OCI-LY1 (cell line): ENCODE data around the gene GSK3A.

Experiments used
- H2AFZ ChIP-seq: fragments of 200-600 bp; sonication (generic), shearing (Covaris generic); 2 replicates; pipeline ENCODE4 v1.6.0; 2014; ENCODE audit warnings: antibody characterized with exemption, mild to moderate bottlenecking, low read length
- H3F3A ChIP-seq: fragments of 200-600 bp; sonication (generic), shearing (Covaris generic); 2 replicates; pipeline ENCODE4 v1.6.0; 2014; ENCODE audit warnings: mild to moderate bottlenecking, antibody characterized with exemption, low read length, moderate library complexity; ENCODE audit not compliant: insufficient read depth
- H3K27ac ChIP-seq: fragments of 200-600 bp; sonication (generic); 2 replicates; pipeline ENCODE4 v1.5.1; 2014; ENCODE audit warnings: low read length, mixed run types, mild to moderate bottlenecking, low read depth; ENCODE audit not compliant: poor library complexity, severe bottlenecking
- H3K27me3 ChIP-seq: fragments of 200-600 bp; sonication (generic); 2 replicates; pipeline ENCODE4 v1.6.0; 2014; ENCODE audit warnings: antibody characterized with exemption, mild to moderate bottlenecking, low read length, moderate library complexity; ENCODE audit not compliant: insufficient read depth
- H3K36me3 ChIP-seq: fragments of 200-600 bp; sonication (generic); 2 replicates; pipeline ENCODE4 v1.6.1; 2014; ENCODE audit warnings: mild to moderate bottlenecking, antibody characterized with exemption, low read length, moderate library complexity, mixed read lengths; ENCODE audit not compliant: insufficient read depth
- H3K4me1 ChIP-seq: fragments of 200-600 bp; sonication (generic); 2 replicates; pipeline ENCODE4 v1.5.1; 2014; ENCODE audit warnings: mild to moderate bottlenecking, low read length, moderate library complexity; ENCODE audit not compliant: insufficient read depth, severe bottlenecking
- H3K4me2 ChIP-seq: fragments of 200-600 bp; sonication (generic), shearing (Covaris generic); 2 replicates; pipeline ENCODE4 v1.6.1; 2014; ENCODE audit warnings: low read length
- H3K4me3 ChIP-seq: fragments of 200-600 bp; sonication (generic); 2 replicates; pipeline ENCODE4 v1.5.1; 2014; ENCODE audit warnings: low read length, low read depth, mild to moderate bottlenecking, mixed read lengths; ENCODE audit not compliant: poor library complexity, severe bottlenecking
- H3K79me2 ChIP-seq: fragments of 200-600 bp; shearing (Covaris generic); 2 replicates; pipeline ENCODE4 v1.6.1; 2016; ENCODE audit warnings: mixed run types, low read length, mixed read lengths; ENCODE audit not compliant: insufficient read depth
- H3K9ac ChIP-seq: fragments of 200-600 bp; sonication (generic), shearing (Covaris generic); 2 replicates; pipeline ENCODE4 v1.6.1; 2014; ENCODE audit warnings: mild to moderate bottlenecking, low read length, mixed read lengths
- H3K9me2 ChIP-seq: fragments of 200-600 bp; sonication (generic), shearing (Covaris generic); 2 replicates; pipeline ENCODE4 v1.6.1; 2014; ENCODE audit warnings: low read depth, mild to moderate bottlenecking, low read length, mixed read lengths
- H3K9me3 ChIP-seq: fragments of 200-600 bp; shearing (Covaris generic); 2 replicates; pipeline ENCODE4 v1.6.1; 2014; ENCODE audit warnings: low read length, mixed read lengths
- H4K20me1 ChIP-seq: fragments of 200-600 bp; sonication (generic), shearing (Covaris generic); 2 replicates; pipeline ENCODE4 v1.6.0; 2016; ENCODE audit warnings: mild to moderate bottlenecking, low read length; ENCODE audit not compliant: insufficient read depth
- EZH2 ChIP-seq: fragments of 200-600 bp; sonication (generic), shearing (Covaris generic); IDR thresholded peaks from 2 replicates; pipeline ENCODE4 v1.8.0; 2017; ENCODE audit warnings: borderline replicate concordance, mixed run types, mild to moderate bottlenecking, antibody characterized with exemption, low read length, moderate library complexity, mixed read lengths
- TF ChIP-seq, protein P1 (sequence below): fragments of 200-600 bp; sonication (generic), shearing (Covaris generic); IDR thresholded peaks from 2 replicates; pipeline ENCODE4 v1.5.1; 2017; ENCODE audit warnings: mild to moderate bottlenecking, antibody characterized with exemption, low read length, moderate library complexity, mixed read lengths

Gene GSK3A

DNA sequence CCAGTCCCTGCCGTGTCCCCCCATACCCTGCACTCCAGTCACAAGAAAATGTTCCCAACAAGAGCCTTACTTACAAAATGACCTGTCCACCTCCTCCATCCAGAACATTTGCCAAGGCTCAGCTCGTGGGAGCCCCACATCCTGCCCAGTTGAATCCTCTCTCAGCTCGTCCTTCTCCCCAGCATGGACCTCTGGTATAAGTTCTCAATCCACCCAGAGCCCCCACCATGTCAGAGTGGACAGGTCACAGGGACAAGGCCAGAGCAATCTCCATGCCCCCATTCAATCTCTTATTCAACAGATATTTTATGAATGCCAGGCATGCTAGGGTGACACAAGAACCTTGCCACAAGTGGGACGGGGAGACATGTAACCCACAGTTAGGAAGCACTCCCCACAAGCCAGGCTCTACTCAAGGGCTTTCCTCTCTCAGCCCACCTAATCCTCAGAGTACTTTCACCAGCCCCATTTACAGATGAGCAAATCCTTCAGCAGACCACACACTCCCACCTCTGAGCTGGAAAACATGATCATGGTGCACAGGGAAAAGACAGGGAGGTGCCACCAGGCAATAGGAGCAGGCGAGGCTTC is 40.0 kb downstream of the GSK3A start:
- Histone ChIP-seq H3K4me2 (no peak overlapping the region), H3K36me3 (peaks cover 89% of the 10 kb centered on the region), H2AFZ (no peak overlapping the region), H3K9me3 (no peaks in the 10 kb centered on the region), H3K27me3 (no peaks in the 10 kb centered on the region), H3K27ac (no peak overlapping the region), H3K9me2 (no peaks in the 10 kb centered on the region), H3F3A (no peaks in the 10 kb centered on the region), H4K20me1 (no peaks in the 10 kb centered on the region), H3K79me2 (no peaks in the 10 kb centered on the region), H3K4me1 (peaks cover 24% of the 10 kb centered on the region), H3K9ac (no peak overlapping the region), H3K4me3 (no peak overlapping the region)
- no peak for TF ChIP-seq EZH2
- TF ChIP-seq, protein P1, sequence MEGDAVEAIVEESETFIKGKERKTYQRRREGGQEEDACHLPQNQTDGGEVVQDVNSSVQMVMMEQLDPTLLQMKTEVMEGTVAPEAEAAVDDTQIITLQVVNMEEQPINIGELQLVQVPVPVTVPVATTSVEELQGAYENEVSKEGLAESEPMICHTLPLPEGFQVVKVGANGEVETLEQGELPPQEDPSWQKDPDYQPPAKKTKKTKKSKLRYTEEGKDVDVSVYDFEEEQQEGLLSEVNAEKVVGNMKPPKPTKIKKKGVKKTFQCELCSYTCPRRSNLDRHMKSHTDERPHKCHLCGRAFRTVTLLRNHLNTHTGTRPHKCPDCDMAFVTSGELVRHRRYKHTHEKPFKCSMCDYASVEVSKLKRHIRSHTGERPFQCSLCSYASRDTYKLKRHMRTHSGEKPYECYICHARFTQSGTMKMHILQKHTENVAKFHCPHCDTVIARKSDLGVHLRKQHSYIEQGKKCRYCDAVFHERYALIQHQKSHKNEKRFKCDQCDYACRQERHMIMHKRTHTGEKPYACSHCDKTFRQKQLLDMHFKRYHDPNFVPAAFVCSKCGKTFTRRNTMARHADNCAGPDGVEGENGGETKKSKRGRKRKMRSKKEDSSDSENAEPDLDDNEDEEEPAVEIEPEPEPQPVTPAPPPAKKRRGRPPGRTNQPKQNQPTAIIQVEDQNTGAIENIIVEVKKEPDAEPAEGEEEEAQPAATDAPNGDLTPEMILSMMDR, result no peak

DNA sequence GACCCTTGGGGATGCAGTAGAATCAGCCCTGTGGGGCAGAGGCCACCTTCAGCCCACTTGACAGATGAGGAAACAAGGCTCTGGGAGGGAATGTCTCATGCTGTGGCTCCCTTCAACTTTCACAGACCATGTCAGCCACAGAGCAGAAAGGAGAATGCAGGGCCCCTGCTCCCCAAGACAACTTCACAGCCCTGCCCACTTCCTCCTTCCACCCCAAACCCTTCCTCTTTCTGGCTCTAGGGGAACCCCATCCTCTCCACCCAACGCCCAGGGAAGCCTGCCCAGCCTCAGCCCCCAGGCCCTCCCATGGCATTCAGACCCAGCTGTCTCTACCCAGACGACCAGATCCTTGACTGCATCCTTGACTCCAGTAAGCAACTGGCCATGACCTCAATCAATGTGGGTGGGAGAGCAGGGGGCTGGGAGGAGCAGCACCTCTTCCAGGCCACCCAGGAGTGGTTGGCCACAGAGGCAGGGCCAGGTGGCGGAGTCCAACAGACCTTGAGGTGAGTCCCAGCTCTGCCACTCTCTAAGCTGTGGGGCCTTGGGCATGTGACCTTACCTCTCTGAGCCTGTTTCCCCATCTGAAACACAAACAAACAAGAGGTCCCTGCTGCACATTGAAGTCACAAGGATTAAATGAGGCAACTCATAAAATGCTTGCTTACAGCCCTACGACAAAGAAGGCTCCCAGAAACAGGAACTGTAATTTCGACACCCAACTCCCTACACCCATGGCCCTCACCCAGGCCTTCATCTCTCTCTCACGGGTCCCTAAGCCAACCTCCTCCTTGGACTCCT is 40.7 kb downstream of the GSK3A start:
- H3K36me3 ChIP-seq, result peaks cover 92% of the 10 kb centered on the region
- H3K27ac ChIP-seq, result no peak overlapping the region
- H3K9me3 ChIP-seq, result no peaks in the 10 kb centered on the region
- no peaks in the 10 kb centered on the region for H3K27me3 ChIP-seq
- no peak overlapping the region for H3K4me3 ChIP-seq
- no peaks in the 10 kb centered on the region for H4K20me1 ChIP-seq
- H3K4me1 ChIP-seq, result peaks cover 24% of the 10 kb centered on the region
- H3K9ac ChIP-seq, result no peak overlapping the region
- no peak overlapping the region for H3K4me2 ChIP-seq
- H3K79me2 ChIP-seq, result no peaks in the 10 kb centered on the region
- H3F3A ChIP-seq, result no peaks in the 10 kb centered on the region
- H2AFZ ChIP-seq, result no peak overlapping the region
- H3K9me2 ChIP-seq, result no peaks in the 10 kb centered on the region
- TF ChIP-seq, protein P1, result no peak
- no peak for TF ChIP-seq EZH2

DNA sequence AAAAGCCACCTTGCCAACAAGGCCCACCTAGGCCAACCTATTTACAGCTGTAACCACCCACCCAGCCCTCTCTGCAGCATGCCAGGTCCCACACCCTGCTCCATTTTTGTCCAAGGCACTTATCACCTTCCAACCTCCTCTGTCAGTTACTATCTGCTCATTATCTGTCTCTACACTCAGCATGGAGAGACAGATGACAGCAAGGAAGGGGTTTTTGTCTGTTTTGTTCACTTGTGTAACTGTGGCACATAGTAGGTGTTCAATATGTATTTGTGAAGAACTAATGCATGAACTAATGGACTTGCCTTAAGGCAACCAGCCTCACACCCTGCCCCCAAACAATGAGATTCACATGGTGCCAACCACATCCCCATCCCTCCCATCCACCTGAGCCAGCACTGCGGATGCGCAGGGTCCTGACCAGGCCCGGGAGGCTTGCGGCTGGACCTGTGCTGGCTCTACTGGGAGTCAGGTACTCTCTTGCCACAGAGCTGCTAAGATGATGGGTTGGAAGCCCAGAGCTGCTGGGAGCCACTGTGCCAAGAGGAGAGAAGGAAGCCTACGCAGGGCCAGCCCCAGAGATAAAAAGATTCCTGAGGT is 42.2 kb downstream of the GSK3A start:
- no peaks in the 10 kb centered on the region for H3K79me2 ChIP-seq
- H3K4me2 ChIP-seq, result no peak overlapping the region
- peaks cover 24% of the 10 kb centered on the region for H3K4me1 ChIP-seq
- no peaks in the 10 kb centered on the region for H3F3A ChIP-seq
- no peaks in the 10 kb centered on the region for H3K27me3 ChIP-seq
- H3K9me2 ChIP-seq, result no peaks in the 10 kb centered on the region
- H3K4me3 ChIP-seq, result no peak overlapping the region
- TF ChIP-seq, protein P1, result no peak
- TF ChIP-seq EZH2, result no peak
- H2AFZ ChIP-seq, result no peak overlapping the region
- no peak overlapping the region for H3K27ac ChIP-seq
- H3K9me3 ChIP-seq, result no peaks in the 10 kb centered on the region
- H4K20me1 ChIP-seq, result no peaks in the 10 kb centered on the region
- peaks cover 82% of the 10 kb centered on the region for H3K36me3 ChIP-seq
- H3K9ac ChIP-seq, result no peak overlapping the region
